SK-N-SH treated with all-trans-retinoic acid at 6 μM for 48 hours (cell line): ENCODE measurements around the gene SLC25A17.
"Not testable (repeated sequence)": the region's sequence is repeated elsewhere in the genome, so short reads cannot be mapped to it uniquely, and the experiment has no call there.

ENCODE experiments used
- ARNTL ChIP-seq: fragments of 450-650 bp; formaldehyde crosslinking; IDR thresholded peaks from 2 replicates; pipeline ENCODE4 v1.5.0; 2020; ENCODE audit warnings: low read depth, mild to moderate bottlenecking, moderate library complexity, borderline replicate concordance
- ISL1 ChIP-seq: fragments of 250-450 bp; sonication (Bioruptor Pico); IDR thresholded peaks from 2 replicates; pipeline ENCODE4 v2.1.2; 2022; ENCODE audit warnings: mild to moderate bottlenecking, moderate library complexity
- RARB ChIP-seq: fragments of 250-450 bp; sonication (Bioruptor Pico); IDR thresholded peaks from 2 replicates; pipeline ENCODE4 v1.8.0; 2021; ENCODE audit warnings: mild to moderate bottlenecking, moderate library complexity
- ZFP3 ChIP-seq: fragments of 250-450 bp; sonication (Bioruptor Pico); IDR thresholded peaks from 2 replicates; pipeline ENCODE4 v1.5.0; 2020; ENCODE audit warnings: mild to moderate bottlenecking, moderate library complexity
- ZFP30 ChIP-seq: fragments of 450-650 bp; formaldehyde crosslinking; IDR thresholded peaks from 2 replicates; pipeline ENCODE4 v1.5.0; 2022; ENCODE audit warnings: mild to moderate bottlenecking, moderate library complexity
- ZNF70 ChIP-seq: fragments of 450-650 bp; formaldehyde crosslinking; IDR thresholded peaks from 2 replicates; pipeline ENCODE4 v1.5.0; 2020; ENCODE audit warnings: mild to moderate bottlenecking, moderate library complexity
- ZNF8 ChIP-seq: fragments of 450-650 bp; formaldehyde crosslinking; IDR thresholded peaks from 2 replicates; pipeline ENCODE4 v1.5.0; 2020; ENCODE audit warnings: mild to moderate bottlenecking, moderate library complexity
- TF ChIP-seq, protein P1 (sequence below): fragments of 250-450 bp; sonication (Bioruptor Pico); IDR thresholded peaks from 2 replicates; pipeline ENCODE4 v1.8.0; 2020; ENCODE audit warnings: mild to moderate bottlenecking, moderate library complexity, borderline replicate concordance

DNA sequence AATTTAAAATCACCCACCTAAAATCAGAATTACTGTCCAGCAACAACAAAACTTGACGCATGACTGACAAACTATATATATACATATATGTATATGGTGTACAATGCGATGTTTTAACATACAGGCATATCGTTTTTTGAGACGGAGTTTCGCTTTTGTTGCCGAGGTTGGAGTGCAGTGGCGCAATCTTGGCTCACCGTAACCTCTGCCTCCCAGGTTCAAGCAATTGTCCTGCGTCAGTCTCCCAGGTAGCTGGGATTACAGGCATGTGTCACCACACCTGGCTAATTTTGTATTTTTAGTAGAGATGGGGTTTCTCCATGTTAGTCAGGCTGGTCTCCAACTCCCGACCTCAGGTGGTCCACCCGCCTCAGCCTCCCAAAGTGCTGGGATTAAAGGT is 26.7 kb upstream of the SLC25A17 start:
- not testable (repeated sequence) for TF ChIP-seq ISL1; ZNF8; ZFP3 (CRISPR knock-in tag); ZNF70 (CRISPR knock-in tag); ZFP30 (CRISPR knock-in tag); RARB (CRISPR knock-in tag); ARNTL (CRISPR knock-in tag)
- TF ChIP-seq, protein P1, sequence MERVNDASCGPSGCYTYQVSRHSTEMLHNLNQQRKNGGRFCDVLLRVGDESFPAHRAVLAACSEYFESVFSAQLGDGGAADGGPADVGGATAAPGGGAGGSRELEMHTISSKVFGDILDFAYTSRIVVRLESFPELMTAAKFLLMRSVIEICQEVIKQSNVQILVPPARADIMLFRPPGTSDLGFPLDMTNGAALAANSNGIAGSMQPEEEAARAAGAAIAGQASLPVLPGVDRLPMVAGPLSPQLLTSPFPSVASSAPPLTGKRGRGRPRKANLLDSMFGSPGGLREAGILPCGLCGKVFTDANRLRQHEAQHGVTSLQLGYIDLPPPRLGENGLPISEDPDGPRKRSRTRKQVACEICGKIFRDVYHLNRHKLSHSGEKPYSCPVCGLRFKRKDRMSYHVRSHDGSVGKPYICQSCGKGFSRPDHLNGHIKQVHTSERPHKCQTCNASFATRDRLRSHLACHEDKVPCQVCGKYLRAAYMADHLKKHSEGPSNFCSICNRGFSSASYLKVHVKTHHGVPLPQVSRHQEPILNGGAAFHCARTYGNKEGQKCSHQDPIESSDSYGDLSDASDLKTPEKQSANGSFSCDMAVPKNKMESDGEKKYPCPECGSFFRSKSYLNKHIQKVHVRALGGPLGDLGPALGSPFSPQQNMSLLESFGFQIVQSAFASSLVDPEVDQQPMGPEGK (CRISPR knock-in tag) = not testable (repeated sequence)
